Muscle of back (tissue), 11 donors: ENCODE data around the gene NFKBIB. TPM values are rescaled to one million over a fixed set of nuclear protein-coding genes. Genes with fewer than 3 reads are reported as not detected.

Experiments
- DNase-seq, 3 donors: peaks; one replicate each; pipeline versions ENCODE4 v3.0.0 to v3.0.0-alpha.2; 2013
- polyA plus RNA-seq, 10 donors: library from polyadenylated mRNA; unstranded; fragments of 120-200 nt; gene quantifications; one replicate each; pipeline ENCODE4 v1.2.1, GENCODE V29; 2013; ENCODE audit not compliant: insufficient read length in 10 of 10

The NFKBIB gene
- polyA plus RNA-seq, 10 donors, result 6.9 to 10.0 (median 8.5) TPM

DNA sequence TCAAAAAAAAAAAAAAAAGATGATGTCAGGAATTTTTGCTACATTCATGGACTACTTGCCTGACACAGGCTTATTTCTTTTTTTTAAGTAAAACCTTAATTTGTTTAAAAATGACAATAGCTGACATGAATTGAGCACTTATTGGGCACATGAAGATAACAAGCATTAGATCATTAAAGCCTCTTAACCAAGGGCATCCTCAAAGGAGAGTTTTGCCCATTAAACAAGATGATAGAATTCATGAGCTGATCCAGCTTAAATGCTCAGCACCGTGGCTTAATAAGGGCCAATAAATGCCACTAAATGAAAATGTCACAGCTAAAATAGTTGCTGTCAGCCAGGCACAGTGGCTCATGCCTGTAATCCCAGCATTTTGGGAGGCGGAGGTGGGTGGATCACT, 56.5 kb downstream of the NFKBIB start:
- DNase-seq, result no peak

DNA sequence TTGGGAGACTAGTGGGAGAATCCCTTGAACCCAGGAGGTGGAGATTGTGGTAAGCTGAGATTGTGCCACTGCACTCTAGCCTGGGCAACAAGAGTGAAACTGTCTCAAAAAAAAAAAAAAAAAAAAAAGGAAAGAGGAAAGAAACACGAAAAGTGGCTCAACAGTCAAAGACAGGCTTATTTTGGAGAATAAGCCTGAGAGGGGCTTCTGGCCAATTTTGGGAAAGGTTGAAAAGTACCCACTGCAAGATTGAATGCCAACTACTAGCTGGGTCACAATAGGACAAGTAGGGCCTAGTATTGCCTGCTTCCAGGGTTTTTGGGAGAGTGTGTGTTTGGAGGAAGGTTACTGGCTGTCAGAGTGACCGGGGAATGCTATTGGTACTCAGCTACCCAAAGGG, 58.5 kb downstream of the NFKBIB start:
- no peak for DNase-seq

Other genes starting within 250 kb of the NFKBIB start
- gene CAPN12, start 155.5 kb upstream of the NFKBIB start, polyA plus RNA-seq, result 1 to 10 TPM in 4 of 10 donors, under 1 TPM in 6; 0.71 to 2.2 (median 0.94) TPM
- gene LGALS7, start 126.5 kb upstream of the NFKBIB start, polyA plus RNA-seq, result 10 to 100 TPM in 1 of 10 donors, 1 to 10 TPM in 1, under 1 TPM in 6, not detected in 2; 0.49 to 35.7 (median 0.60) TPM
- 10 to 100 TPM in 2 of 10 donors, 1 to 10 TPM in 2, under 1 TPM in 4, not detected in 2; 0.46 to 90.7 (median 1.1) TPM for gene LGALS7B, start 110.8 kb upstream of the NFKBIB start, polyA plus RNA-seq
- 1 to 10 TPM in 4 of 10 donors, under 1 TPM in 6; 0.45 to 2.7 (median 0.90) TPM for gene LGALS4, start 87.0 kb upstream of the NFKBIB start, polyA plus RNA-seq
- 100 to 1,000 TPM in 8 of 10 donors, 10 to 100 TPM in 2; 90.8 to 164 (median 109) TPM for gene ECH1, start 68.2 kb upstream of the NFKBIB start, polyA plus RNA-seq
- 100 to 1,000 TPM; 240 to 346 (median 278) TPM for gene HNRNPL, start 50.0 kb upstream of the NFKBIB start, polyA plus RNA-seq
- gene RINL, start 21.7 kb upstream of the NFKBIB start, polyA plus RNA-seq, result 10 to 100 TPM in 5 of 10 donors, 1 to 10 TPM in 5; 7.3 to 12.5 (median 9.9) TPM
- 100 to 1,000 TPM in 5 of 10 donors, 10 to 100 TPM in 5; 80.9 to 129 (median 97.4) TPM for gene SIRT2, start 351 bp upstream of the NFKBIB start, polyA plus RNA-seq
- gene CCER2, start 12.2 kb downstream of the NFKBIB start, polyA plus RNA-seq, result 10 to 100 TPM in 1 of 10 donors, 1 to 10 TPM in 9; 3.6 to 10.0 (median 6.2) TPM
- 10 to 100 TPM; 19.6 to 35.4 (median 23.6) TPM for gene SARS2, start 30.8 kb downstream of the NFKBIB start, polyA plus RNA-seq
- gene MRPS12, start 31.0 kb downstream of the NFKBIB start, polyA plus RNA-seq, result 10 to 100 TPM; 11.3 to 23.2 (median 17.0) TPM
- gene FBXO17, start 75.8 kb downstream of the NFKBIB start, polyA plus RNA-seq, result 10 to 100 TPM; 20.9 to 32.8 (median 24.7) TPM
- 1 to 10 TPM; 1.3 to 4.7 (median 2.3) TPM for gene FBXO27, start 132.6 kb downstream of the NFKBIB start, polyA plus RNA-seq
- gene ACP7, start 184.4 kb downstream of the NFKBIB start, polyA plus RNA-seq, result under 1 TPM in 8 of 10 donors, not detected in 2; 0.08 to 0.23 (median 0.13) TPM
- 10 to 100 TPM; 13.0 to 22.3 (median 16.8) TPM for gene PAK4, start 225.8 kb downstream of the NFKBIB start, polyA plus RNA-seq